SK-N-SH (cell line): ENCODE data around the gene AJM1. TPM values are rescaled to one million over a fixed set of nuclear protein-coding genes. Genes with fewer than 3 reads are reported as not detected.

Experiments used
- CTCF ChIA-PET: fragments of 300-600, 350-600 bp; formaldehyde crosslinking; extraction: SDS; loops from one replicate; lab custom pipeline; 2021; lab: Yijun Ruan, JAX
- POLR2A ChIA-PET: fragments of 350-600 bp; sonication (Branson Sonifier 250); formaldehyde crosslinking; extraction: SDS; loops from one replicate; lab custom pipeline; 2020; ENCODE audit warnings: antibody characterized with exemption, inconsistent platforms; lab: Yijun Ruan, JAX
- DNase-seq: peaks from one replicate; pipeline ENCODE4 v3.0.0; 2012
- H2AFZ ChIP-seq: fragments of 200-600 bp; sonication (generic); 2 replicates; pipeline ENCODE4 v1.8.1; 2016; ENCODE audit warnings: antibody characterized with exemption, mild to moderate bottlenecking, low read depth
- H3F3A ChIP-seq: fragments of 200-600 bp; sonication (generic); replicated peaks from 2 replicates; pipeline ENCODE3; 2016; ENCODE audit warnings: antibody characterized with exemption, mild to moderate bottlenecking; ENCODE audit not compliant: insufficient read depth
- H3K27ac ChIP-seq, 2 experiments: fragments of 200-500 bp in 1 of 2; fragments of 200-600 bp in 1 of 2; sonication (Bioruptor generic) in 1 of 2; sonication (generic), shearing (Covaris generic) in 1 of 2; 2 replicates each; pipeline versions ENCODE4 v1.5.1 to v1.6.1; 2014 to 2016; ENCODE audit warnings: low read depth in 2 of 2, inconsistent platforms in 1 of 2, low read length in 1 of 2, mild to moderate bottlenecking in 1 of 2, mixed read lengths in 1 of 2
- H3K27me3 ChIP-seq: fragments of 200-600 bp; sonication (generic), shearing (Covaris generic); 2 replicates; pipeline ENCODE4 v1.6.1; 2016; ENCODE audit warnings: mixed run types; ENCODE audit not compliant: insufficient read depth
- H3K36me3 ChIP-seq, 2 experiments: fragments of 200-500 bp in 1 of 2; fragments of 200-600 bp in 1 of 2; sonication (Bioruptor generic) in 1 of 2; sonication (generic) in 1 of 2; replicated peaks in 1 of 2; 2 replicates each; pipeline versions ENCODE3 to v1.5.1; 2014 to 2016; ENCODE audit warnings: low read length in 1 of 2, mild to moderate bottlenecking in 1 of 2; ENCODE audit not compliant: insufficient read depth in 2 of 2, control insufficient read depth in 1 of 2
- H3K4me1 ChIP-seq, 2 experiments: fragments of 200-500 bp in 1 of 2; fragments of 200-600 bp in 1 of 2; sonication (Bioruptor generic) in 1 of 2; sonication (generic), shearing (Covaris generic) in 1 of 2; 2 replicates each; pipeline versions ENCODE4 v1.5.1 to v1.6.1; 2014 to 2016; ENCODE audit warnings: low read depth in 1 of 2, low read length in 1 of 2, mixed run types in 1 of 2; ENCODE audit not compliant: insufficient read depth in 2 of 2, control insufficient read depth in 1 of 2
- H3K4me2 ChIP-seq: fragments of 200-600 bp; sonication (generic), shearing (Covaris generic); 2 replicates; pipeline ENCODE4 v1.6.1; 2017; ENCODE audit warnings: mixed run types
- H3K4me3 ChIP-seq, 2 experiments: fragments of 200-500 bp in 1 of 2; fragments of 200-600 bp in 1 of 2; sonication (Bioruptor generic) in 1 of 2; sonication (generic), shearing (Covaris generic) in 1 of 2; 2 replicates each; pipeline versions ENCODE4 v1.5.1 to v1.8.1; 2014 to 2016; ENCODE audit warnings: low read depth in 2 of 2, inconsistent platforms in 1 of 2, low read length in 1 of 2, mild to moderate bottlenecking in 1 of 2, mixed read lengths in 1 of 2, moderate library complexity in 1 of 2
- H3K79me2 ChIP-seq: fragments of 200-600 bp; sonication (generic); 2 replicates; pipeline ENCODE4 v1.8.1; 2017; ENCODE audit warnings: mild to moderate bottlenecking; ENCODE audit not compliant: insufficient read depth
- H3K9ac ChIP-seq: fragments of 200-600 bp; sonication (generic); 2 replicates; pipeline ENCODE4 v1.6.1; 2017; ENCODE audit warnings: mixed run types
- H3K9me2 ChIP-seq: fragments of 200-600 bp; sonication (generic); 2 replicates; pipeline ENCODE4 v1.6.1; 2017; ENCODE audit warnings: mixed run types
- H3K9me3 ChIP-seq: fragments of 200-600 bp; sonication (generic); 2 replicates; pipeline ENCODE4 v1.6.1; 2017; ENCODE audit warnings: mixed run types, mild to moderate bottlenecking, moderate library complexity
- H4K20me1 ChIP-seq: fragments of 200-600 bp; sonication (generic); 2 replicates; pipeline ENCODE4 v1.6.1; 2017; ENCODE audit warnings: mild to moderate bottlenecking, mixed run types; ENCODE audit not compliant: insufficient read depth
- FOSL2 ChIP-seq: IDR thresholded peaks from 2 replicates; pipeline ENCODE4 v1.4.0; 2012; ENCODE audit warnings: low read depth, mild to moderate bottlenecking, moderate library complexity, borderline replicate concordance
- FOXJ3 ChIP-seq: sonication (generic); formaldehyde crosslinking; IDR thresholded peaks from 2 replicates; pipeline ENCODE4 v1.5.1; 2020; ENCODE audit warnings: mild to moderate bottlenecking, missing genetic modification reagents
- GABPA ChIP-seq: IDR thresholded peaks from 2 replicates; pipeline ENCODE4 v1.4.0; 2012; ENCODE audit warnings: low read depth, mild to moderate bottlenecking
- JUND ChIP-seq: IDR thresholded peaks from 2 replicates; pipeline ENCODE4 v1.4.0; 2012
- NFIC ChIP-seq: IDR thresholded peaks from 2 replicates; pipeline ENCODE4 v1.4.0; 2012; ENCODE audit warnings: borderline replicate concordance
- RFX5 ChIP-seq: IDR thresholded peaks from 2 replicates; pipeline ENCODE4 v1.6.1; 2012; ENCODE audit warnings: mild to moderate bottlenecking, improper control_type of control experiment, low read length
- TEAD4 ChIP-seq: IDR thresholded peaks from 2 replicates; pipeline ENCODE4 v1.4.0; 2012; ENCODE audit warnings: mild to moderate bottlenecking, borderline replicate concordance; ENCODE audit not compliant: insufficient read depth
- YY1 ChIP-seq: IDR thresholded peaks from 2 replicates; pipeline ENCODE4 v1.4.0; 2012; ENCODE audit warnings: low read depth, mild to moderate bottlenecking
- WGBS: methylation state at CpG from one replicate; pipeline ENCODE4 v1.1.6; 2017; ENCODE audit warnings: low lambda C conversion rate; 5-methylcytosine and 5-hydroxymethylcytosine counted together
- polyA plus RNA-seq, 3 experiments: library from polyadenylated mRNA; depleted of rRNA; stranded (reverse); fragments of >200 nt; gene quantifications; 2 replicates each; pipeline ENCODE4 v1.2.3, GENCODE V29; 2012
- TF ChIP-seq, protein P1 (sequence below): IDR thresholded peaks from 2 replicates; pipeline ENCODE4 v1.4.0; 2012; ENCODE audit warnings: low read depth
- TF ChIP-seq, protein P2 (sequence below): IDR thresholded peaks from 2 replicates; pipeline ENCODE4 v1.4.0; 2012; ENCODE audit warnings: low read depth, borderline replicate concordance
- TF ChIP-seq, protein P3 (sequence below): fragments of 150-350 bp; IDR thresholded peaks from 2 replicates; pipeline ENCODE4 v1.6.1; 2017; ENCODE audit warnings: antibody characterized with exemption, low read length, low read depth, borderline replicate concordance
- TF ChIP-seq, protein P4 (sequence below): IDR thresholded peaks from 2 replicates; pipeline ENCODE4 v1.4.0; 2012; ENCODE audit warnings: low read depth, borderline replicate concordance

AJM1 gene
- polyA plus RNA-seq, 1 of the 3 experiments (the other 2 are of a cell fraction) = 2.4 TPM

DNA sequence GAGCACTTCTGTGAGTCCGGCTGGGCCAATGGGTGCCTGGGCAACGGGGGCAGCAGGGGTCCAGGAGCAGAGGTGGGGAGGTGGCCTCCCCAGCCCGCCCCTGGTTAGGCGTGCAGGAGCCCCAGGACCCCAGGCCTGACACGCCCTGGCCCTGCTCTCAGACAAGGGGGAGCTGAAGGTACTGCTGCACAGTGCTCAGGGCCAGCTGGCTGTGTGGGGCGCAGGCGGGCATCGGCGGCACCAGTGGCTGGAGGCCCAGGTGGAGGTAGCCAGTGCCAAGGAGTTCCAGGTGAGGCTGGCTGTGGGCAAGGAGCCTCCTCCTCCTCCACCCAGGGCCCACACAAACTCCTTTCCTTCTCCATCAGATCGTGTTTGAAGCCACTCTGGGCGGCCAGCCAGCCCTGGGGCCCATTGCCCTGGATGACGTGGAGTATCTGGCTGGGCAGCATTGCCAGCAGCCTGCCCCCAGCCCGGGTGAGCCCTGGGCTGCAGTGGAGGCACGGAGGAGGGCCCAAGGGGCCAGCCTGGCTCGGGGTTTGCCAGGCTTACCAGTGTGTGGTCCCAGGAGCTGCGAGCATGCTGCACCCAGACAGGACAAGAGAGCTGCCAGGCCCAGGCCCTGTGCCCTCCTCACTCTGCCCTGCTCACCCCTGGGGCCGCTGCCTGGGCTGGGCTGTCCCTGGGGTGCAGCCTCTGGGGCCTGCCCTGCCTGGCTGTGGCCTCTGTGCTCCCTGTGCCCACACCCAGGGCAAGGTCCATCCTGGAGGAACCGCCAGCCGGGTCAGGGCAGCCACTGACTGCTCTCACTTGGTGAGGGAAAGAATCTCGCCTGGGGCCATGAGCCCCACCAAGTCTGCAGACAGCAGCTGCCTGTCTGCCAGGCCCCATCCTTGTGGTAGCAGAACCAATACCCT, 16.8 kb downstream of the AJM1 start:
- Histone ChIP-seq H3K4me3 (no peak overlapping the region), H3K9me2 (no peaks in the 10 kb centered on the region), H3K9ac (no peak overlapping the region), H3K9me3 (no peaks in the 10 kb centered on the region), H3K36me3 (peaks cover 13 to 37% of the 10 kb centered on the region in 2 experiments), H3K27ac (peak overlapping the region; percentile 24 to 47; a peak in 2 of 4 replicates), H3K79me2 (peaks cover 10% of the 10 kb centered on the region), H3F3A (no peaks in the 10 kb centered on the region), H2AFZ (no peak overlapping the region), H3K27me3 (no peaks in the 10 kb centered on the region), H3K4me2 (no peak overlapping the region; the same call in 1 of the 2 replicates), H4K20me1 (no peaks in the 10 kb centered on the region), H3K4me1 (peaks cover 0 to 13% of the 10 kb centered on the region in 2 experiments; a peak in 3 of 4 replicates)
- POLR2A ChIA-PET = interaction anchor here (1.1 to 1.2 kb wide), 2 partner anchors 8 to 18 kb away, joined by 3 read pairs; no protein-coding TSS in a partner anchor
- WGBS = 35% methylated on average over 4 of the region's 20 CpGs
- TF ChIP-seq NFIC = peak; percentile 75
- TF ChIP-seq, protein P1, sequence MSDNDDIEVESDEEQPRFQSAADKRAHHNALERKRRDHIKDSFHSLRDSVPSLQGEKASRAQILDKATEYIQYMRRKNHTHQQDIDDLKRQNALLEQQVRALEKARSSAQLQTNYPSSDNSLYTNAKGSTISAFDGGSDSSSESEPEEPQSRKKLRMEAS = peak; percentile 18; the same call in 1 of the 2 replicates
- TF ChIP-seq YY1 = no peak
- DNase-seq = no peak
- CTCF ChIA-PET = interaction anchor here (0.9 to 2.1 kb wide), 7 partner anchors 8 to 176 kb away, joined by 3 to 7 read pairs (median 5); partner anchors contain the start of gene AJM1

DNA sequence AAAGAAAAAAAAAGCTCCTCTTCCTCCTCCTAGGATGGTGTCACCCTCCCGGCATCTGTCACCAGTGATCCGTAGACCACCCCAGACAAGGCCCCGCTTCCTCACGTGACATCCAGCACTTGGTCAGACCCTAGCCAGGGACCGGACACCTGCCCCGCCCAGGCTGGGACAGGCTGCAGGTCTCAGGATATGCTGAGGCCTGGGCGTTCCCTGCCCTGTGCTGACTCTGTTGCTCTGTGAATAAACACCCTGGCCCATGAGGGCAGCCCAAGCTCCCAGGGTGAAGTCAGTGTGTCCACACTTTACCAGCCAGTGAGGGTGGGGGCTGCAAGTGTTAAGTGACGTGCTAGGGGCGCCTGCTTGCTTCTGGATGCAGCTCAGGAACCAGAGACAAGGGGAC, 18.3 kb downstream of the AJM1 start:
- H3K27me3 ChIP-seq = no peaks in the 10 kb centered on the region
- no peak overlapping the region for H3K4me3 ChIP-seq
- 94% methylated on average over 6 of the region's 9 CpGs for WGBS
- peaks cover 9 to 19% of the 10 kb centered on the region in 2 experiments; a peak in 3 of 4 replicates for H3K4me1 ChIP-seq
- no peak overlapping the region for H3K4me2 ChIP-seq
- CTCF ChIA-PET = interaction anchor here (0.9 to 2.1 kb wide), 8 partner anchors 9 to 88 kb away, joined by 3 to 7 read pairs (median 4); partner anchors contain the start of gene AJM1
- TF ChIP-seq, protein P2, sequence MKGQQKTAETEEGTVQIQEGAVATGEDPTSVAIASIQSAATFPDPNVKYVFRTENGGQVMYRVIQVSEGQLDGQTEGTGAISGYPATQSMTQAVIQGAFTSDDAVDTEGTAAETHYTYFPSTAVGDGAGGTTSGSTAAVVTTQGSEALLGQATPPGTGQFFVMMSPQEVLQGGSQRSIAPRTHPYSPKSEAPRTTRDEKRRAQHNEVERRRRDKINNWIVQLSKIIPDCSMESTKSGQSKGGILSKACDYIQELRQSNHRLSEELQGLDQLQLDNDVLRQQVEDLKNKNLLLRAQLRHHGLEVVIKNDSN = no peak
- no peak for TF ChIP-seq FOSL2
- TF ChIP-seq, protein P3, sequence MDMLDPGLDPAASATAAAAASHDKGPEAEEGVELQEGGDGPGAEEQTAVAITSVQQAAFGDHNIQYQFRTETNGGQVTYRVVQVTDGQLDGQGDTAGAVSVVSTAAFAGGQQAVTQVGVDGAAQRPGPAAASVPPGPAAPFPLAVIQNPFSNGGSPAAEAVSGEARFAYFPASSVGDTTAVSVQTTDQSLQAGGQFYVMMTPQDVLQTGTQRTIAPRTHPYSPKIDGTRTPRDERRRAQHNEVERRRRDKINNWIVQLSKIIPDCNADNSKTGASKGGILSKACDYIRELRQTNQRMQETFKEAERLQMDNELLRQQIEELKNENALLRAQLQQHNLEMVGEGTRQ = no peak
- TF ChIP-seq FOXJ3 (CRISPR knock-in tag) = no peak
- no peak for TF ChIP-seq GABPA
- no peak for TF ChIP-seq JUND
- TF ChIP-seq, protein P4, sequence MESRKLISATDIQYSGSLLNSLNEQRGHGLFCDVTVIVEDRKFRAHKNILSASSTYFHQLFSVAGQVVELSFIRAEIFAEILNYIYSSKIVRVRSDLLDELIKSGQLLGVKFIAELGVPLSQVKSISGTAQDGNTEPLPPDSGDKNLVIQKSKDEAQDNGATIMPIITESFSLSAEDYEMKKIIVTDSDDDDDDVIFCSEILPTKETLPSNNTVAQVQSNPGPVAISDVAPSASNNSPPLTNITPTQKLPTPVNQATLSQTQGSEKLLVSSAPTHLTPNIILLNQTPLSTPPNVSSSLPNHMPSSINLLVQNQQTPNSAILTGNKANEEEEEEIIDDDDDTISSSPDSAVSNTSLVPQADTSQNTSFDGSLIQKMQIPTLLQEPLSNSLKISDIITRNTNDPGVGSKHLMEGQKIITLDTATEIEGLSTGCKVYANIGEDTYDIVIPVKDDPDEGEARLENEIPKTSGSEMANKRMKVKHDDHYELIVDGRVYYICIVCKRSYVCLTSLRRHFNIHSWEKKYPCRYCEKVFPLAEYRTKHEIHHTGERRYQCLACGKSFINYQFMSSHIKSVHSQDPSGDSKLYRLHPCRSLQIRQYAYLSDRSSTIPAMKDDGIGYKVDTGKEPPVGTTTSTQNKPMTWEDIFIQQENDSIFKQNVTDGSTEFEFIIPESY = no peak
- TF ChIP-seq TEAD4 = no peak
- TF ChIP-seq RFX5 = no peak
- no peaks in the 10 kb centered on the region for H3K9me3 ChIP-seq
- POLR2A ChIA-PET = interaction anchor here (0.9 kb wide), 1 partner anchor 18 kb away, joined by 4 read pairs; the partner anchor contains the start of gene AJM1
- H2AFZ ChIP-seq = no peak overlapping the region
- DNase-seq = no peak
- H3K9ac ChIP-seq = no peak overlapping the region
- H3K9me2 ChIP-seq = no peaks in the 10 kb centered on the region
- no peaks in the 10 kb centered on the region for H4K20me1 ChIP-seq
- peaks cover 25% of the 10 kb centered on the region for H3K79me2 ChIP-seq
- H3K27ac ChIP-seq = no peak overlapping the region
- H3K36me3 ChIP-seq = peaks cover 16 to 37% of the 10 kb centered on the region in 2 experiments
- no peaks in the 10 kb centered on the region for H3F3A ChIP-seq
